Prostate gland (tissue), 2 donors: ENCODE results near the gene PPP1R7.

Experiments used
- POLR2AphosphoS5 ChIP-seq: sonication (generic); formaldehyde crosslinking; IDR thresholded peaks from one replicate; pipeline ENCODE4 v1.6.1; 2017; ENCODE audit warnings: antibody characterized with exemption
- TF ChIP-seq, protein P1 (sequence below), 4 experiments: fragments of 200-600 bp in 2 of 4; fragments of 450-650 bp in 2 of 4; sonication (generic) in 2 of 4; IDR thresholded peaks; 1 replicate in 3 of 4; 2 replicates in 1 of 4; pipeline ENCODE4 v1.5.1; 2016 to 2019; ENCODE audit warnings: antibody characterized with exemption in 4 of 4, mild to moderate bottlenecking in 2 of 4, moderate library complexity in 2 of 4

DNA sequence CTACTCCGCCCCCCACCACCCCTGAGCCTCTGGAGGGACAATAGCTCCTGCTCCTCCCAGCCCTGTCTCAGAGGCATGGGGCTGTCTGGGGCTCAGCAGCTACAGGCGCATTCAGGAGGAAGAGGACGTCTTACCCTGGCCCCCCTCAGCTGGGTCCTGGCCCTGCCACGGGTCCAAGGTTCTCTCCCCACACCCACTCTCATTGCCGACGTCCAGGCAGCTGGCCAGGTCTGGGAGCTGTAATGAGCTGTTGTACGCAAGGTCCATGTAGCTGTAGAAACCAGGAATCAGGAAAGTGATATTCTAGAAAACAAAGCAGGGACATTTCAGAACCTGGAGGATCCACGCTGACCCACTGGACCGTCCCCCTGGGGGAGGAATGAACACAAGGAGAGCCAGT is 14.5 kb upstream of the PPP1R7 start:
- TF ChIP-seq, protein P1, sequence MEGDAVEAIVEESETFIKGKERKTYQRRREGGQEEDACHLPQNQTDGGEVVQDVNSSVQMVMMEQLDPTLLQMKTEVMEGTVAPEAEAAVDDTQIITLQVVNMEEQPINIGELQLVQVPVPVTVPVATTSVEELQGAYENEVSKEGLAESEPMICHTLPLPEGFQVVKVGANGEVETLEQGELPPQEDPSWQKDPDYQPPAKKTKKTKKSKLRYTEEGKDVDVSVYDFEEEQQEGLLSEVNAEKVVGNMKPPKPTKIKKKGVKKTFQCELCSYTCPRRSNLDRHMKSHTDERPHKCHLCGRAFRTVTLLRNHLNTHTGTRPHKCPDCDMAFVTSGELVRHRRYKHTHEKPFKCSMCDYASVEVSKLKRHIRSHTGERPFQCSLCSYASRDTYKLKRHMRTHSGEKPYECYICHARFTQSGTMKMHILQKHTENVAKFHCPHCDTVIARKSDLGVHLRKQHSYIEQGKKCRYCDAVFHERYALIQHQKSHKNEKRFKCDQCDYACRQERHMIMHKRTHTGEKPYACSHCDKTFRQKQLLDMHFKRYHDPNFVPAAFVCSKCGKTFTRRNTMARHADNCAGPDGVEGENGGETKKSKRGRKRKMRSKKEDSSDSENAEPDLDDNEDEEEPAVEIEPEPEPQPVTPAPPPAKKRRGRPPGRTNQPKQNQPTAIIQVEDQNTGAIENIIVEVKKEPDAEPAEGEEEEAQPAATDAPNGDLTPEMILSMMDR (IDR thresholded peaks at IDR 0.05): no peak
- no peak for TF ChIP-seq POLR2AphosphoS5
